ENCODE data around the gene MEF2C. TPM values are rescaled to one million over a fixed set of nuclear protein-coding genes. Genes with fewer than 3 reads are reported as not detected.

The MEF2C gene
- total RNA-seq, 2 experiments from 2014 or later = 0.06 to 0.19 TPM

GRCh38 chr5:88673253-88674105, 209.5 kb downstream of the MEF2C start:
- peaks cover 88% of the 10 kb centered on the region for H3K27me3 Mint-ChIP-seq
- peaks cover 15% of the 10 kb centered on the region for H3K4me1 Mint-ChIP-seq
- ATAC-seq (no peak), DNase-seq (no peak)
- peak overlapping the region; percentile 42 for H3K4me3 Mint-ChIP-seq
- H3K27ac Mint-ChIP-seq = peak overlapping the region; percentile 64
- CTCF ChIA-PET = interaction anchor here (1.0 to 2.2 kb wide), 3 partner anchors 7 to 893 kb away, joined by 3 to 13 read pairs (median 4); no protein-coding TSS in a partner anchor
- peaks cover 10% of the 10 kb centered on the region for H3K36me3 Mint-ChIP-seq
- no peaks in the 10 kb centered on the region for H3K9me3 Mint-ChIP-seq (ENCODE audit: low read depth)

- no peak for ATAC-seq
- Mint-ChIP-seq H3K4me3 (no peak overlapping the region), H3K27me3 (peaks cover 90% of the 10 kb centered on the region), H3K9me3 (ENCODE audit: low read depth) (no peaks in the 10 kb centered on the region), H3K36me3 (peaks cover 10% of the 10 kb centered on the region), H3K27ac (peak overlapping the region; percentile 53), H3K4me1 (peaks cover 18% of the 10 kb centered on the region)
- DNase-seq = no peak
- CTCF ChIA-PET = interaction anchor here (1.5 to 2.2 kb wide), 2 partner anchors 12 to 17 kb away, joined by 3 to 13 read pairs; no protein-coding TSS in a partner anchor
Measured at GRCh38 chr5:88672644-88673252, 210.2 kb downstream of the MEF2C start.

- Mint-ChIP-seq H3K36me3 (peaks cover 10% of the 10 kb centered on the region), H3K4me3 (peak overlapping the region; percentile 1), H3K27ac (peak overlapping the region; percentile 19), H3K4me1 (peaks cover 28% of the 10 kb centered on the region), H3K9me3 (ENCODE audit: low read depth) (no peaks in the 10 kb centered on the region), H3K27me3 (peaks cover 91% of the 10 kb centered on the region)
- CTCF ChIA-PET = interaction anchor here (1.5 to 2.2 kb wide), 2 partner anchors 13 to 18 kb away, joined by 3 to 13 read pairs; no protein-coding TSS in a partner anchor
- DNase-seq (no peak), ATAC-seq (no peak)
Measured at GRCh38 chr5:88671505-88672499, 211.2 kb downstream of the MEF2C start.

GRCh38 chr5:88671106-88671504, 211.9 kb downstream of the MEF2C start:
- no peaks in the 10 kb centered on the region for H3K9me3 Mint-ChIP-seq (ENCODE audit: low read depth)
- peaks cover 33% of the 10 kb centered on the region for H3K4me1 Mint-ChIP-seq
- peaks cover 92% of the 10 kb centered on the region for H3K27me3 Mint-ChIP-seq
- H3K27ac Mint-ChIP-seq = no peak overlapping the region
- DNase-seq = no peak
- ATAC-seq = no peak
- CTCF ChIA-PET = interaction anchor here (2.2 kb wide), 1 partner anchor 19 kb away, joined by 13 read pairs; no protein-coding TSS in a partner anchor
- H3K36me3 Mint-ChIP-seq = peaks cover 8% of the 10 kb centered on the region
- no peak overlapping the region for H3K4me3 Mint-ChIP-seq

GRCh38 chr5:88670461-88670860, 212.5 kb downstream of the MEF2C start:
- Mint-ChIP-seq H3K9me3 (ENCODE audit: low read depth) (no peaks in the 10 kb centered on the region), H3K27me3 (peaks cover 93% of the 10 kb centered on the region), H3K4me1 (peaks cover 37% of the 10 kb centered on the region), H3K27ac (no peak overlapping the region), H3K4me3 (no peak overlapping the region), H3K36me3 (peaks cover 6% of the 10 kb centered on the region)
- ATAC-seq (no peak), DNase-seq (no peak)
- CTCF ChIA-PET = interaction anchor here (2.0 kb wide), 1 partner anchor 20 kb away, joined by 13 read pairs; no protein-coding TSS in a partner anchor

- no peaks in the 10 kb centered on the region for H3K9me3 Mint-ChIP-seq (ENCODE audit: low read depth)
- ATAC-seq (no peak), DNase-seq (no peak)
- no peak overlapping the region for H3K27ac Mint-ChIP-seq
- peaks cover 92% of the 10 kb centered on the region for H3K27me3 Mint-ChIP-seq
- peaks cover 2% of the 10 kb centered on the region for H3K36me3 Mint-ChIP-seq
- H3K4me3 Mint-ChIP-seq = no peak overlapping the region
- H3K4me1 Mint-ChIP-seq = peaks cover 32% of the 10 kb centered on the region
- CTCF ChIA-PET = interaction anchor here (1.0 to 2.0 kb wide), 2 partner anchors 12 to 21 kb away, joined by 3 to 13 read pairs; no protein-coding TSS in a partner anchor
Measured at GRCh38 chr5:88669371-88670050, 213.5 kb downstream of the MEF2C start.

GRCh38 chr5:88667496-88668201, 215.3 kb downstream of the MEF2C start:
- Mint-ChIP-seq H3K4me3 (peak overlapping the region; percentile 77), H3K27me3 (peaks cover 91% of the 10 kb centered on the region), H3K27ac (no peak overlapping the region), H3K36me3 (no peaks in the 10 kb centered on the region), H3K4me1 (peaks cover 25% of the 10 kb centered on the region), H3K9me3 (ENCODE audit: low read depth) (no peaks in the 10 kb centered on the region)
- CTCF ChIA-PET = interaction anchor here (1.0 to 2.4 kb wide), 3 partner anchors 13 to 164 kb away, joined by 3 to 19 read pairs (median 4); no protein-coding TSS in a partner anchor
- ATAC-seq (no peak), DNase-seq (no peak)
